Thyroid gland (tissue), 4 donors: ENCODE results near the gene PLD4. TPM values are rescaled to one million over a fixed set of nuclear protein-coding genes. Genes with fewer than 3 reads are reported as not detected.
A peak's percentile ranks its signal among the peaks of the same experiment; 100 is the strongest.

Experiments used
- DNase-seq, 2 donors: peaks; one replicate each; pipeline ENCODE4 v3.0.0-alpha.2; 2019
- H3K27ac ChIP-seq, 3 donors: fragments of 200-600 bp; sonication (generic); 1 replicate in 2 of 3; 2 replicates in 1 of 3; pipeline ENCODE4 v1.5.1; 2016 to 2019; ENCODE audit warnings: mild to moderate bottlenecking in 1 of 3, moderate library complexity in 1 of 3
- H3K27me3 ChIP-seq: fragments of 200-600 bp; sonication (generic); one replicate; pipeline ENCODE4 v1.5.1; 2019
- H3K36me3 ChIP-seq, 2 donors: fragments of 200-600 bp; sonication (generic); one replicate each; pipeline ENCODE4 v1.5.1; 2016 to 2019
- H3K4me1 ChIP-seq, 2 donors: fragments of 200-600 bp; sonication (generic); one replicate each; pipeline ENCODE4 v1.5.1; 2017 to 2019
- H3K4me3 ChIP-seq, 3 donors: fragments of 200-600 bp; sonication (generic); replicated peaks in 1 of 3; 1 replicate in 2 of 3; 2 replicates in 1 of 3; pipeline ENCODE4 v1.5.1; 2016; ENCODE audit warnings: mild to moderate bottlenecking in 1 of 3
- H3K9me3 ChIP-seq: fragments of 200-600 bp; sonication (generic); one replicate; pipeline ENCODE4 v1.5.1; 2017
- CTCF ChIP-seq, 6 experiments: fragments of 200-600 bp in 3 of 6; fragments of 450-650 bp in 3 of 6; sonication (generic) in 3 of 6; IDR thresholded peaks; one replicate each; pipeline ENCODE4 v1.5.1; 2016 to 2019; ENCODE audit warnings: antibody characterized with exemption in 6 of 6, mild to moderate bottlenecking in 2 of 6, inconsistent platforms in 1 of 6, moderate library complexity in 1 of 6
- POLR2A ChIP-seq, 2 donors: fragments of 450-650 bp; IDR thresholded peaks; one replicate each; pipeline ENCODE4 v1.6.1; 2017; ENCODE audit warnings: antibody characterized with exemption in 2 of 2, mild to moderate bottlenecking in 2 of 2, moderate library complexity in 1 of 2
- WGBS, 2 donors: methylation state at CpG; one replicate each; pipeline ENCODE4 v1.1.5; 2017; 5-methylcytosine and 5-hydroxymethylcytosine counted together
- intact Hi-C: fragments of 100-400 bp; cut with DNase I; formaldehyde crosslinking; loops from one replicate; pipeline ENCODE4 v1.15.1; 2023
- total RNA-seq, 4 donors: library from RNA; depleted of rRNA; stranded (reverse); fragments of >200 nt; gene quantifications; one replicate each; pipeline ENCODE4 v1.2.3, GENCODE V29; 2016

Gene PLD4
- total RNA-seq, 4 donors from 2014 or later = 0.13 to 0.33 TPM; not detected in 2

- 26 to 33% methylated on average over 13 of the region's 23 CpGs for WGBS, 2 donors
These were observed 48.9 kb downstream of the PLD4 start for GRCh38 chr14:104973385-104974145.

DNA sequence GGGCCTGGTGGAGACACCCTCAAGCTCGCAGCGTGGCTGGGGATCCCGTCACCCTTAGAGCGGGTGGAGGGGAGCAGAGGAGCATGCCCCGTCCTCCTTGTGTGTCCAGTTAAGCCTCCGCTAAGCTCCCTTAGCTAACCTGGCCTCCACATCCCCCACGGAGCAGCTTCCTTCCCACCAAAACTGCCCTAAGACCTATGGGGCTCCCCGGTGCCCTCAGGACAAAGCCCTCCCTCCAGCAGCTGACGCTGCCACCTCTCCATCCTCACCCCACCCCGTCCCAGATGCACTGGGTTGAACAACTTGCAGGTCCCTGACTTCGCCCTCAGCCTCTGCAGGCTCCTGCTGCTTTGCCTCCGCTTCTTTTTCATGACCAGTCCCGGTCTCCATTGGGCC is 49.5 kb downstream of the PLD4 start:
- H3K9me3 ChIP-seq = no peaks in the 10 kb centered on the region
- H3K4me3 ChIP-seq = no peak overlapping the region
- peaks cover 53 to 92% of the 10 kb centered on the region in 2 donors for H3K4me1 ChIP-seq
- WGBS, 2 donors = 54 to 64% methylated on average over 13 of the region's 13 CpGs
- intact Hi-C loops = loop anchor here (2.0 to 10.0 kb wide), 2 partner anchors 73 to 149 kb away; no protein-coding TSS in a partner anchor
- peak overlapping the region; percentile 78 to 94 (median 84) for H3K27ac ChIP-seq
- no peaks in the 10 kb centered on the region for H3K36me3 ChIP-seq
- TF ChIP-seq POLR2A (IDR thresholded peaks at IDR 0.05) (no peak), CTCF (IDR thresholded peaks at IDR 0.05) (no peak)
- no peaks in the 10 kb centered on the region for H3K27me3 ChIP-seq
- no peak for DNase-seq

More at GRCh38 chr14:104973385-104974145, 48.9 kb downstream of the PLD4 start:
- Histone ChIP-seq H3K27me3 (no peaks in the 10 kb centered on the region), H3K9me3 (no peaks in the 10 kb centered on the region), H3K36me3 (no peaks in the 10 kb centered on the region), H3K4me1 (peaks cover 59 to 92% of the 10 kb centered on the region in 2 donors), H3K4me3 (peak overlapping the region in 1 of 3 donors; percentile 15), H3K27ac (peak overlapping the region; percentile 78 to 94 (median 84))
- TF ChIP-seq POLR2A (IDR thresholded peaks at IDR 0.05) = no peak
- TF ChIP-seq CTCF (IDR thresholded peaks at IDR 0.05) = no peak
- DNase-seq = peak; percentile 74
- intact Hi-C loops = loop anchor here (2.0 to 10.0 kb wide), 2 partner anchors 73 to 149 kb away; no protein-coding TSS in a partner anchor

GRCh38 chr14:104974665-104975390 is 50.1 kb downstream of the PLD4 start:
- intact Hi-C loops = loop anchor here (2.0 to 10.0 kb wide), 3 partner anchors 72 to 150 kb away; no protein-coding TSS in a partner anchor
- H3K36me3 ChIP-seq = no peaks in the 10 kb centered on the region
- H3K27ac ChIP-seq = peak overlapping the region in 2 of 3 donors; percentile 84 to 94
- 90 to 94% methylated on average over 14 of the region's 14 CpGs for WGBS, 2 donors
- H3K4me1 ChIP-seq = peaks cover 52 to 97% of the 10 kb centered on the region in 2 donors
- TF ChIP-seq CTCF (IDR thresholded peaks at IDR 0.05) = no peak
- TF ChIP-seq POLR2A (IDR thresholded peaks at IDR 0.05) = no peak
- no peaks in the 10 kb centered on the region for H3K27me3 ChIP-seq
- no peak overlapping the region for H3K4me3 ChIP-seq
- DNase-seq = no peak
- no peaks in the 10 kb centered on the region for H3K9me3 ChIP-seq

- no peaks in the 10 kb centered on the region for H3K27me3 ChIP-seq
- H3K4me1 ChIP-seq = peaks cover 52 to 97% of the 10 kb centered on the region in 2 donors
- no peak overlapping the region for H3K27ac ChIP-seq
- intact Hi-C loops = loop anchor here (2.0 to 10.0 kb wide), 3 partner anchors 71 to 151 kb away; no protein-coding TSS in a partner anchor
- no peaks in the 10 kb centered on the region for H3K9me3 ChIP-seq
- no peak overlapping the region for H3K4me3 ChIP-seq
- no peak for DNase-seq
- TF ChIP-seq CTCF (IDR thresholded peaks at IDR 0.05) (no peak), POLR2A (IDR thresholded peaks at IDR 0.05) (no peak)
- no peaks in the 10 kb centered on the region for H3K36me3 ChIP-seq
- WGBS, 2 donors = 59 to 76% methylated on average over 12 to 14 of the region's 21 CpGs
These were observed 51.0 kb downstream of the PLD4 start for GRCh38 chr14:104975481-104976197.
